AG04449 (cell line): ENCODE results near the gene AAGAB.

Source experiments
- CTCF ChIA-PET: fragments of 350-600 bp; formaldehyde crosslinking; extraction: SDS; loops from one replicate; lab custom pipeline; 2021; ENCODE audit warnings: antibody characterized with exemption; lab: Yijun Ruan, JAX
- POLR2A ChIA-PET: fragments of 400-600, 350-600 bp; formaldehyde crosslinking; extraction: SDS; loops from one replicate; lab custom pipeline; 2020; ENCODE audit warnings: antibody characterized with exemption, inconsistent platforms; lab: Yijun Ruan, JAX
- DNase-seq: peaks from one replicate; pipeline ENCODE4 v3.0.0-alpha.2; 2010; ENCODE audit warnings: low read depth, low spot score
- H3K4me3 ChIP-seq: 2 replicates; pipeline ENCODE4 v1.5.1; 2011; ENCODE audit warnings: low read depth, mild to moderate bottlenecking, control low read depth, low read length
- CTCF ChIP-seq: IDR thresholded peaks from one replicate; pipeline ENCODE4 v1.5.1; 2011; ENCODE audit warnings: mild to moderate bottlenecking, moderate library complexity, low read length, control low read depth, inconsistent platforms; ENCODE audit not compliant: insufficient read depth; ENCODE audit errors: missing control alignments

AAGAB gene

GRCh38 chr15:67194171-67195114 is 60.0 kb downstream of the AAGAB start:
- DNase-seq: no peak
- POLR2A ChIA-PET: interaction anchor here (0.6 kb wide), 1 partner anchor 170 kb away, joined by 4 read pairs; no protein-coding TSS in a partner anchor
- CTCF ChIA-PET: no interaction called here
- H3K4me3 ChIP-seq: no peak overlapping the region
- no peak for TF ChIP-seq CTCF

GRCh38 chr15:67193223-67193990 is 61.1 kb downstream of the AAGAB start:
- DNase-seq: no peak
- no peak overlapping the region for H3K4me3 ChIP-seq
- CTCF ChIA-PET: no interaction called here
- no peak for TF ChIP-seq CTCF
- POLR2A ChIA-PET: interaction anchor here (0.6 kb wide), 1 partner anchor 169 kb away, joined by 4 read pairs; no protein-coding TSS in a partner anchor

- no peak for TF ChIP-seq CTCF
- ChIA-PET POLR2A (no interaction called here), CTCF (interaction anchor here (1.2 kb wide), 1 partner anchor 246 kb away, joined by 3 read pairs; no protein-coding TSS in a partner anchor)
- no peak overlapping the region for H3K4me3 ChIP-seq
- no peak for DNase-seq
Measured at GRCh38 chr15:67192185-67192820, 62.2 kb downstream of the AAGAB start.

- DNase-seq: no peak
- ChIA-PET POLR2A (no interaction called here), CTCF (interaction anchor here (1.2 kb wide), 1 partner anchor 245 kb away, joined by 3 read pairs; no protein-coding TSS in a partner anchor)
- no peak overlapping the region for H3K4me3 ChIP-seq
- TF ChIP-seq CTCF: no peak
Measured at GRCh38 chr15:67190813-67191212, 63.6 kb downstream of the AAGAB start.

- ChIA-PET POLR2A (no interaction called here), CTCF (no interaction called here)
- H3K4me3 ChIP-seq: no peak overlapping the region
- DNase-seq: no peak
- TF ChIP-seq CTCF: no peak
Measured at GRCh38 chr15:67190326-67190725, 64.1 kb downstream of the AAGAB start.
